ENCODE measurements around the gene PHPT1. TPM values are rescaled to one million over a fixed set of nuclear protein-coding genes. Genes with fewer than 3 reads are reported as not detected.

Gene PHPT1
- total and polyA plus RNA-seq, 2 of the 13 experiments (the other 11 are each of a cell fraction or from before 2014, with no cell fraction given), result 189 to 192 TPM

- TF ChIP-seq ZNF609 (CRISPR knock-in tag; IDR thresholded peaks at IDR 0.05; ENCODE audit: borderline replicate concordance), result 0 out of 2 replicates have a peak, but pooled peaks have one; percentile 62
- 0 out of 2 replicates have a peak, but pooled peaks have one; percentile 19 for TF ChIP-seq SIN3A (IDR thresholded peaks at IDR 0.05; ENCODE audit: borderline replicate concordance, low read depth, low read length)
- TF ChIP-seq POLR2AphosphoS5 (IDR thresholded peaks at IDR 0.05; ENCODE audit: low read depth, low read length), result 0 out of 2 replicates have a peak, but pooled peaks have one; percentile 52
- TF ChIP-seq HNRNPK (IDR thresholded peaks at IDR 0.05; ENCODE audit: low read depth, low read length, poor library complexity, severe bottlenecking), result peak; percentile 70
- TF ChIP-seq TBX2 (CRISPR knock-in tag; IDR thresholded peaks at IDR 0.05; ENCODE audit: borderline replicate concordance), result no peak
- TF ChIP-seq ZNF326 (CRISPR knock-in tag; IDR thresholded peaks at IDR 0.05; ENCODE audit: borderline replicate concordance), result peak; percentile 95
- peak; percentile 33 for TF ChIP-seq SRSF4 (IDR thresholded peaks at IDR 0.05; ENCODE audit: low read depth, low read length, poor library complexity, severe bottlenecking)
- no peak; the same call in 1 of the 2 replicates for TF ChIP-seq KMT2B (CRISPR knock-in tag; IDR thresholded peaks at IDR 0.05)
- TF ChIP-seq RCOR2 (CRISPR knock-in tag; IDR thresholded peaks at IDR 0.05), result no peak
- TF ChIP-seq ZNF784 (CRISPR knock-in tag; IDR thresholded peaks at IDR 0.05; ENCODE audit: borderline replicate concordance), result 0 out of 2 replicates have a peak, but pooled peaks have one; percentile 10
- TF ChIP-seq ZFX (CRISPR knock-in tag; IDR thresholded peaks at IDR 0.05; ENCODE audit: low read depth), result peak; percentile 65; the same call in 1 of the 2 replicates
- no peak for TF ChIP-seq SRY (CRISPR knock-in tag; IDR thresholded peaks at IDR 0.05)
- TF ChIP-seq KLF9 (CRISPR knock-in tag; IDR thresholded peaks at IDR 0.05; ENCODE audit: low read depth), result no peak
- no peak for TF ChIP-seq CENPT (CRISPR knock-in tag; IDR thresholded peaks at IDR 0.05; ENCODE audit: low read depth)
- TF ChIP-seq ZNF605 (CRISPR knock-in tag; IDR thresholded peaks at IDR 0.05), result 0 out of 2 replicates have a peak, but pooled peaks have one; percentile 79
- TF ChIP-seq ZBTB33 (CRISPR knock-in tag; IDR thresholded peaks at IDR 0.05), result peak; percentile 98
- 0 out of 2 replicates have a peak, but pooled peaks have one; percentile 7 for TF ChIP-seq ZNF709 (CRISPR knock-in tag; IDR thresholded peaks at IDR 0.05)
- no peak for TF ChIP-seq ZNF496 (CRISPR knock-in tag; IDR thresholded peaks at IDR 0.05; ENCODE audit: insufficient replicate concordance)
- peak; percentile 59; the same call in 1 of the 2 replicates for TF ChIP-seq GTF3A (CRISPR knock-in tag; conservative IDR thresholded peaks at IDR 0.05)
- peak; percentile 66; the same call in 1 of the 2 replicates for TF ChIP-seq GFI1 (CRISPR knock-in tag; IDR thresholded peaks at IDR 0.05; ENCODE audit: borderline replicate concordance)
- 0 out of 2 replicates have a peak, but pooled peaks have one; percentile 88 for TF ChIP-seq GLI4 (CRISPR knock-in tag; IDR thresholded peaks at IDR 0.05; ENCODE audit: borderline replicate concordance)
These were observed 2.0 kb upstream of the PHPT1 start (continued) for GRCh38 chr9:136847088-136847825.

All from HepG2 (cell line).